ENCODE measurements around the gene NT5DC4.

Gene NT5DC4

DNA sequence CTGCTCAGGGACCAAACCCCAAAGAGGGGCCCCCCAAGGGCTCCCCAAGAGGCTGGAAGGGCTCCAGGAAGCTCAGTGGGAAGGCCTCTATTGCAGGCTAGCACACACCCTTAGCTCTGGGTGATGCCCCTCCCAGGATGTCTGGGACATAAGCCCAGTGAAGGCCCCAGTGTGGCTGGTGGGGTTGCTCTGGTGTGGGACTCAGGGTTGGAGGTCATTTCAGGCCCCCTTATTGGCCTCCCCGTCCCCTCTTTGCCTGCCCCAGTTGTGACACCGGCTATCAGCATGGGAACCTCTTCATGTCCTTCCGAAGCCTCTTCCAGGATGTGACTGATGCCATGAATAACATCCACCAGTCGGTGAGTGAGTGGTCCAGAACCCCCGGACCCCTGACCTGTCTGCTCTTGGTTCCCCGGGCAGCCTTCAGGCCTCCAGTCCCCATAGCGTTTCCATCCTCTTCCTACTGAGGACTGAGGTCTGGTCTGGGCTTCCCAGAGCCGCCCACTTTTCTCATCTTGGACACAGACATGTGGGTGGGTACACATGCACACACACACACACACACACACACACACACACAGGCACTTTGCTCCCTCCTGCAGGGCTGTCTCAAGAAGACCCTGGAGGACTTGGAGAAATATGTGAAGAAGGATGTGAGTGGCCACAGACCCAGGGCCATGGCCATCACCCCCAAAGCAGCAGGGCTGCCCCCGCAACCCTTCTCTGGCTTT is 2.2 kb downstream of the NT5DC4 start:
- H3K27me3 Mint-ChIP-seq (ENCODE audit: low read depth, poor library complexity), result peaks cover 21% of the 10 kb centered on the region

DNA sequence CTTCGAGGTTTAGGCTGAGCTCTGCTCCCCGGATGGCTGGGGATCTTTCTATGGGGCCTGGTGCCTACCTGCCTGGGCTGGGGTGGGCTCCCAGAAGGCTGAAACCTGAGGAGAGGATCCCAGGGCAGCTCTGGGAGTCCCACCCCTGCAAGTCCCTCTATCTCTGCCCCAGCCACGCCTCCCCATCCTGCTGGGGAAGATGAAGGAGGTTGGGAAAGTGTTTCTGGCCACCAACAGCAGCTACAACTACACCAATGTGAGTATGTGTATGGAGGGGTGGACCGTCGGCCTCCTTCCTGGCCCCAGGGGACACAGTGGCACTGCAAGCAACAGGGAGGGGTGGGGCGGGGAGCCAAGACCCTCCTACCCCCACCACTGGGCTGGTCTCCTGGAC is 2.7 kb downstream of the NT5DC4 start:
- no peak for DNase-seq
- Mint-ChIP-seq H3K9me3 (no peaks in the 10 kb centered on the region), H3K4me3 (no peak overlapping the region), H3K27me3 (ENCODE audit: low read depth, poor library complexity) (peaks cover 22% of the 10 kb centered on the region), H3K27ac (no peak overlapping the region), H3K36me3 (ENCODE audit: low read depth) (no peaks in the 10 kb centered on the region), H3K4me1 (no peaks in the 10 kb centered on the region)
- TF ChIP-seq, protein P1, sequence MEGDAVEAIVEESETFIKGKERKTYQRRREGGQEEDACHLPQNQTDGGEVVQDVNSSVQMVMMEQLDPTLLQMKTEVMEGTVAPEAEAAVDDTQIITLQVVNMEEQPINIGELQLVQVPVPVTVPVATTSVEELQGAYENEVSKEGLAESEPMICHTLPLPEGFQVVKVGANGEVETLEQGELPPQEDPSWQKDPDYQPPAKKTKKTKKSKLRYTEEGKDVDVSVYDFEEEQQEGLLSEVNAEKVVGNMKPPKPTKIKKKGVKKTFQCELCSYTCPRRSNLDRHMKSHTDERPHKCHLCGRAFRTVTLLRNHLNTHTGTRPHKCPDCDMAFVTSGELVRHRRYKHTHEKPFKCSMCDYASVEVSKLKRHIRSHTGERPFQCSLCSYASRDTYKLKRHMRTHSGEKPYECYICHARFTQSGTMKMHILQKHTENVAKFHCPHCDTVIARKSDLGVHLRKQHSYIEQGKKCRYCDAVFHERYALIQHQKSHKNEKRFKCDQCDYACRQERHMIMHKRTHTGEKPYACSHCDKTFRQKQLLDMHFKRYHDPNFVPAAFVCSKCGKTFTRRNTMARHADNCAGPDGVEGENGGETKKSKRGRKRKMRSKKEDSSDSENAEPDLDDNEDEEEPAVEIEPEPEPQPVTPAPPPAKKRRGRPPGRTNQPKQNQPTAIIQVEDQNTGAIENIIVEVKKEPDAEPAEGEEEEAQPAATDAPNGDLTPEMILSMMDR (IDR thresholded peaks at IDR 0.05), result no peak

More for the DNA sequence above, 2.2 kb downstream of the NT5DC4 start:
- H3K36me3 Mint-ChIP-seq (ENCODE audit: low read depth), result no peaks in the 10 kb centered on the region
- TF ChIP-seq, protein P1 (IDR thresholded peaks at IDR 0.05), result no peak
- H3K27ac Mint-ChIP-seq, result peak overlapping the region; percentile 66
- no peak for DNase-seq
- no peaks in the 10 kb centered on the region for H3K9me3 Mint-ChIP-seq
- no peak overlapping the region for H3K4me3 Mint-ChIP-seq
- H3K4me1 Mint-ChIP-seq, result no peaks in the 10 kb centered on the region

DNA sequence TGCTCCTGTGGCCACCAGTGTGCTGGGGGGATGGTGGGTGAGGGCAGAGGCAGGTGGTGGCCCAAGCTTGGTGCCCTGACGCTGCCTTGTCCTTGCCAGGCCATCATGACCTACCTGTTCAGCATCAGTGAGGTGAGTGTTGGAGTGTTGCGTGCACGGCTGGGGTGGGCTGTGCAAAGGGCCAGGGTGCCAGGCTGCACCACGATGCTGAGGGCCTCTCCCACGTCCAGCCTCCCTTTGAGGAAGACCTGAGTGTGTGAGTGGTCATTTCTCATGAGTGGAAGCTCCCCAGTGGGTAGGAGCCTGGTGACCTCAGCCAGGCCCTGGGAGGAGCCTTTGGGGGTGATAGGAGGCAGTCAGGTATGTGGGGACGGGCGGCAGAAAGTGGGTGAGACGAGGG is 3.2 kb downstream of the NT5DC4 start:
- no peak for DNase-seq
- peaks cover 18% of the 10 kb centered on the region for H3K27me3 Mint-ChIP-seq (ENCODE audit: low read depth, poor library complexity)
- TF ChIP-seq, protein P1 (IDR thresholded peaks at IDR 0.05), result no peak
- no peaks in the 10 kb centered on the region for H3K9me3 Mint-ChIP-seq
- H3K4me1 Mint-ChIP-seq, result no peaks in the 10 kb centered on the region
- H3K36me3 Mint-ChIP-seq (ENCODE audit: low read depth), result no peaks in the 10 kb centered on the region
- H3K4me3 Mint-ChIP-seq, result no peak overlapping the region
- no peak overlapping the region for H3K27ac Mint-ChIP-seq

DNA sequence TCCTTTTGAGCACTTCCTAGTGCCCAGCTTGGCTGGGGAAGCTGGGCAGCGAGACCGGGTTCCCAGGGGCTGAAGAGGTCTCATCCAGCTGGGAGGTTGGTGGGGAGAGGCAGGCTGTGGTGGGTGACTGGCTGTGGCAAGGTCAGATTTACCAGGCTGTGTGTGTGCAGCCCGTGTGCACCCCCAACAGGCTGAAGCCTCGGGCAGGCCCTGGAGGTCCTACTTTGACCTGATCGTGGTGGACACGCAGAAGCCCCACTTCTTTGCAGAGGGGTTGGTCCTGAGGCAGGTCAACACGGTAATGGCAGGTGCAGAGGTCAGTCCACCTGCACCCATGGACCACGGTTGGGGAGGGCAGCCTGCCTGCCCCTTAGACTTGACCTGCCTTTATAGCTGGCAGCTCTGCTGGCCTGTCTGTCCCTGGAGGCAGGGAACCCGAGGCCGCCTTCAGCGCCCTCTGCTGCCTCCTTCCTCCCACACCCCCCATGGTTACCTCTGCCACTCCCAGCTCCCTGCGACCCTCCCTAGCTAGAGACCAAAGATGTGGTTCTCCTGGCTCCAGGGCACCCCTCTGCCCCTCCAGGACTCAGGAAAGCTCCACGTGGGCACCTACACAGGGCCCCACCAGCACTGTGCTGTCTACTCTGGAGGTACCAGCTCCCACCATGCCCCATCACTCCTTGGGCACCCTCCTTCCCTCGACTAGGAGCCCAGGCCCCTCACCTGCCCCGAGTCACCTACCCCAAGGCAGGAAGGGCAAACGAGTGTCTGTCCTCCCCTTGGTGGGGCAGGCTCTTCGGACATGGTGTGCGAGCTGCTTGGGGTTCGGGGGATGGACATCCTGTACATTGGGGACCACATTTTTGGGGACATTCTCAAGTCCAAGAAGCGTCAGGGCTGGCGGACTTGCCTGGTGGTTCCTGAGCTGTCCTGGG is 4.0 kb downstream of the NT5DC4 start:
- H3K27ac Mint-ChIP-seq, result no peak overlapping the region
- no peaks in the 10 kb centered on the region for H3K4me1 Mint-ChIP-seq
- H3K27me3 Mint-ChIP-seq (ENCODE audit: low read depth, poor library complexity), result peaks cover 17% of the 10 kb centered on the region
- H3K36me3 Mint-ChIP-seq (ENCODE audit: low read depth), result no peaks in the 10 kb centered on the region
- TF ChIP-seq, protein P1 (IDR thresholded peaks at IDR 0.05), result no peak
- no peak overlapping the region for H3K4me3 Mint-ChIP-seq
- DNase-seq, result no peak
- H3K9me3 Mint-ChIP-seq, result no peaks in the 10 kb centered on the region

DNA sequence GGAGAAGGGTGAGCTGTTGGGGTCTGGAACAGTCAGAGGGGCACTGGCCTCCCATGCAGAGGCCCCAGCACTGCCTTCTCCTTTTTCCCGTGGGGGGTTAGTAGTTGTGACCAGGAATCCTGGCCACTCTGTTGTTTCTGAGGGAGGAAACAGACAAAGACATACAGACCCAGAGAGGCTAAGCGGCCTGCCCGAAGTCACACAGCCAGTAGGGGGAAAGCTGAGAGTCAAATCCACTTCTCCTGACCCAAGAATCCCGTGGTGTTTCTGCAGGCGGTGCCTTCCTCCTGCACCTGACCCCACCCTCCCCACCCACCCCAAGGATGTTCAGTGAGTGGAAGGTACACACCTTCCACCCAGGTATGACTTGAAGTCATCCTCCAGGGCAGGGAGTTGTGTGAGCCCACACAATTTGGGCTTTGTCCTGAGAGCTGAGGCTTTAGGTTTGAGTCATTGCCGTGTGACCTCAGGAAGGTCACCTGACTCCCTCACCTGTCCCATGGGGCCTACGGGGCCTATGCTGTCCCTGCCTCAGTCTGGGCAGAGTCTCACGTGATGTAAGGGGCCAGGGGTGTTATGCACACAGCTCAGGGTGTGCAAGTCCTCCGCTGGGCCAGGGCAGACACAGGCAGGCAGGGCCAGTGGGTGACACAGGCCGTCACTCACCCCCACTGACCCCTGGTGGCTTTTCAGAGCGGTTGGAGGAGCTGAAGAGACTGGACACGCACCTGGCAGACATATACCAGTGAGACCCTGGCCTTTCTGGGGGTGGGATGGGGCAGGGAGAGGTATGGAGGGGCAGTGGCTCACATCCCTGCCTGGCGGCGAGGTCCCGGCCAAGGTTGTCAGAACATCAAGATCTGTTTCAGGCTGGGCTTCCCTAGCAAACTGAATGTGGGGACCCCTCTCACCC is 5.0 kb downstream of the NT5DC4 start:
- Mint-ChIP-seq H3K4me1 (no peaks in the 10 kb centered on the region), H3K9me3 (no peaks in the 10 kb centered on the region), H3K27me3 (ENCODE audit: low read depth, poor library complexity) (peaks cover 16% of the 10 kb centered on the region), H3K36me3 (ENCODE audit: low read depth) (no peaks in the 10 kb centered on the region), H3K27ac (no peak overlapping the region), H3K4me3 (no peak overlapping the region)
- TF ChIP-seq, protein P1 (IDR thresholded peaks at IDR 0.05), result no peak
- no peak for DNase-seq
